GM21447 (cell line): ENCODE data around the gene ADIRF.
"Not testable (repeated sequence)": the region's sequence is repeated elsewhere in the genome, so short reads cannot be mapped to it uniquely, and the experiment has no call there.

Source experiments
- ATAC-seq: cut with Tn5 transposase; IDR thresholded peaks from one replicate; pipeline ENCODE4 v1.9.1; 2021; ENCODE audit not compliant: unreplicated experiment

ADIRF gene

GRCh38 chr10:86945361-86946212 lies 22.7 kb upstream of the ADIRF start:
- no peak for ATAC-seq

GRCh38 chr10:86946213-86947155 lies 21.8 kb upstream of the ADIRF start:
- no peak for ATAC-seq

- not testable (repeated sequence) for ATAC-seq
Observed at GRCh38 chr10:86947806-86948205, 20.5 kb upstream of the ADIRF start.

- ATAC-seq, result no peak
Observed at GRCh38 chr10:86950349-86950748, 17.9 kb upstream of the ADIRF start.

- ATAC-seq, result no peak
Observed at GRCh38 chr10:86951184-86951761, 17.0 kb upstream of the ADIRF start.

GRCh38 chr10:86952106-86952505 lies 16.2 kb upstream of the ADIRF start:
- no peak for ATAC-seq

- ATAC-seq, result not testable (repeated sequence)
Observed at GRCh38 chr10:86952697-86953096, 15.6 kb upstream of the ADIRF start.

- ATAC-seq, result no peak
Observed at GRCh38 chr10:86953747-86954680, 14.3 kb upstream of the ADIRF start.

- ATAC-seq, result no peak
Observed at GRCh38 chr10:86954681-86955500, 13.4 kb upstream of the ADIRF start.

GRCh38 chr10:86955501-86956194 lies 12.6 kb upstream of the ADIRF start:
- no peak for ATAC-seq

- ATAC-seq, result no peak
Observed at GRCh38 chr10:86956195-86956847, 12.0 kb upstream of the ADIRF start.

GRCh38 chr10:86956848-86957448 lies 11.3 kb upstream of the ADIRF start:
- no peak for ATAC-seq

- ATAC-seq, result no peak
Observed at GRCh38 chr10:86957471-86958115, 10.7 kb upstream of the ADIRF start, which contains the start of gene MMRN2. TSS of gene MMRN2 (minus strand) at chr10:86957615. CDS start at chr10:86957541, 74 bp downstream.

- ATAC-seq, result no peak
Observed at GRCh38 chr10:86958116-86958900, 10.0 kb upstream of the ADIRF start, which contains the start of gene SNCG. TSS of gene SNCG (plus strand) at chr10:86958599. CDS start at chr10:86958698, 99 bp downstream.

GRCh38 chr10:86958901-86959736 lies 9.2 kb upstream of the ADIRF start:
- no peak for ATAC-seq

- no peak for ATAC-seq
Observed at GRCh38 chr10:86959737-86960002, 8.6 kb upstream of the ADIRF start.
